K562 treated with DMSO at 1 percent for 4 hours (cell line): ENCODE results near the gene WDR54. TPM values are rescaled to one million over a fixed set of nuclear protein-coding genes. Genes with fewer than 3 reads are reported as not detected.

ENCODE experiments used
- total RNA-seq: library from RNA; unstranded; fragments of 300-600 nt; gene quantifications from 2 replicates; pipeline ENCODE4 v1.2.3, GENCODE V29; 2022; ENCODE audit not compliant: insufficient read depth

WDR54 gene
- total RNA-seq: 5.0 and 9.9 TPM in 2 replicates

GRCh38 chr2:74421221-74421870 is at the start of gene WDR54, which contains the start of gene C2orf81:
Gene WDR54, plus strand, starts transcription at chr2:74421730. Its CDS starts 424 bp downstream, at chr2:74422154.
Gene C2orf81, minus strand, starts transcription at chr2:74421619. Its CDS starts 59 bp downstream, at chr2:74421560.

GRCh38 chr2:74379851-74380789 is 41.4 kb upstream of the WDR54 start, which contains the start of gene DCTN1:
Gene DCTN1, minus strand, starts transcription at chr2:74380311. Its CDS starts 274 bp downstream, at chr2:74380037.

GRCh38 chr2:74441690-74442482 is 20.4 kb downstream of the WDR54 start, which contains the start of gene RTKN:
Gene RTKN, minus strand, starts transcription at chr2:74441937. Its CDS starts 121 bp downstream, at chr2:74441816.

GRCh38 chr2:74454654-74455511 is 33.4 kb downstream of the WDR54 start, which contains the start of gene INO80B:
Gene INO80B, plus strand, starts transcription at chr2:74455087. Its CDS starts 30 bp downstream, at chr2:74455117.

GRCh38 chr2:74458132-74458937 is 36.8 kb downstream of the WDR54 start, which contains the start of gene WBP1:
Gene WBP1, plus strand, starts transcription at chr2:74458438. Its CDS starts 165 bp downstream, at chr2:74458603.

GRCh38 chr2:74472086-74472944 is 50.8 kb downstream of the WDR54 start, which contains the start of gene MRPL53:
Gene MRPL53, minus strand, starts transcription at chr2:74472680. Its CDS starts 20 bp downstream, at chr2:74472660.

Other genes starting within 250 kb of the WDR54 start
- gene MOB1A, start 242.9 kb upstream of the WDR54 start, total RNA-seq: 67.4 and 69.4 TPM in 2 replicates
- 263 and 273 TPM in 2 replicates for gene MTHFD2, start 223.1 kb upstream of the WDR54 start, total RNA-seq
- gene SLC4A5, start 78.3 kb upstream of the WDR54 start, total RNA-seq: 0.18 and 0.19 TPM in 2 replicates
- 51.5 and 62.4 TPM in 2 replicates for gene DCTN1, start 41.4 kb upstream of the WDR54 start, total RNA-seq
- 1.9 TPM in 1 of 2 replicates, not detected in the other for gene C2orf81, start 111 bp upstream of the WDR54 start, total RNA-seq
- 3.1 and 3.5 TPM in 2 replicates for gene RTKN, start 20.2 kb downstream of the WDR54 start, total RNA-seq
- 11.7 and 12.3 TPM in 2 replicates for gene INO80B, start 33.4 kb downstream of the WDR54 start, total RNA-seq
- 30.7 and 38.6 TPM in 2 replicates for gene WBP1, start 36.7 kb downstream of the WDR54 start, total RNA-seq
- gene MOGS, start 43.7 kb downstream of the WDR54 start, total RNA-seq: 67.0 and 69.3 TPM in 2 replicates
- 40.6 and 79.9 TPM in 2 replicates for gene MRPL53, start 51.0 kb downstream of the WDR54 start, total RNA-seq
- gene CCDC142, start 61.3 kb downstream of the WDR54 start, total RNA-seq: 3.1 and 3.5 TPM in 2 replicates
- 12.2 and 12.6 TPM in 2 replicates for gene TTC31, start 61.4 kb downstream of the WDR54 start, total RNA-seq
- gene LBX2, start 77.9 kb downstream of the WDR54 start, total RNA-seq: 5.0 and 8.8 TPM in 2 replicates
- 17.9 and 23.7 TPM in 2 replicates for gene PCGF1, start 86.0 kb downstream of the WDR54 start, total RNA-seq
- gene TLX2, start 92.7 kb downstream of the WDR54 start, total RNA-seq: 0.30 TPM in 1 of 2 replicates, not detected in the other
- 0.23 TPM in 1 of 2 replicates, not detected in the other for gene DQX1, start 104.5 kb downstream of the WDR54 start, total RNA-seq
- 139 and 171 TPM in 2 replicates for gene AUP1, start 108.0 kb downstream of the WDR54 start, total RNA-seq
- gene HTRA2, start 108.2 kb downstream of the WDR54 start, total RNA-seq: 48.2 and 59.0 TPM in 2 replicates
- gene LOXL3, start 132.2 kb downstream of the WDR54 start, total RNA-seq: 0.33 and 1.8 TPM in 2 replicates
- 22.1 and 27.0 TPM in 2 replicates for gene DOK1, start 133.0 kb downstream of the WDR54 start, total RNA-seq
- 0.39 TPM in 1 of 2 replicates, not detected in the other for gene M1AP, start 226.6 kb downstream of the WDR54 start, total RNA-seq
- gene SEMA4F, start 232.5 kb downstream of the WDR54 start, total RNA-seq: 3.8 and 10.5 TPM in 2 replicates